K562 (cell line): ENCODE results near the gene ME3. TPM values are rescaled to one million over a fixed set of nuclear protein-coding genes. Genes with fewer than 3 reads are reported as not detected.

ENCODE experiments used
- ATAC-seq: fragments of 200-7000 bp; cut with Tn5 transposase; 3 replicates; pipeline ENCODE4 v1.9.1; 2020; ENCODE audit warnings: moderate library complexity
- BruUV-seq: library from RNA; stranded (reverse); fragments of 400-500 nt; replicated peaks from 2 replicates; lab custom pipeline; 2021; lab: Mats Ljungman, UMichigan
- CTCF ChIA-PET: fragments of 300-600 bp; formaldehyde crosslinking; extraction: SDS; loops from one replicate; lab custom pipeline; 2021; ENCODE audit warnings: low intra/inter-chr PET ratio; lab: Yijun Ruan, JAX
- POLR2A ChIA-PET: fragments of 300-600, 350-650 bp; sonication (Branson Sonifier 250); formaldehyde crosslinking; extraction: SDS; loops from one replicate; lab custom pipeline; 2021; ENCODE audit warnings: antibody characterized with exemption, inconsistent platforms; lab: Yijun Ruan, JAX
- DNase-seq, 4 experiments: peaks; one replicate each; pipeline versions ENCODE4 v3.0.0 to v3.0.0-alpha.2; 2011 to 2018; ENCODE audit warnings: low spot score in 3 of 4, mixed read lengths in 3 of 4; ENCODE audit errors: extremely low read depth in 1 of 4
- FAIRE-seq: peaks from 2 replicates; lab custom pipeline; 2011; peaks lifted over from hg19 to GRCh38; lab: Jason Lieb, UNC
- H2AFZ ChIP-seq: 2 replicates; pipeline ENCODE4 v1.6.0; 2011; ENCODE audit warnings: low read depth, low read length, control low read depth, inconsistent platforms
- H3K27ac ChIP-seq: fragments of 200-600 bp; 3 replicates; pipeline ENCODE4 v1.8.0; 2011; ENCODE audit warnings: low read depth, mild to moderate bottlenecking, control low read depth, inconsistent platforms, low read length, moderate library complexity, mixed read lengths; ENCODE audit errors: extremely low read depth
- H3K27me3 ChIP-seq, 2 experiments: fragments of 300-600 bp in 1 of 2; 2 replicates in 1 of 2; 3 replicates in 1 of 2; pipeline versions ENCODE4 v1.6.0 to v1.8.0; 2011; ENCODE audit warnings: inconsistent platforms in 2 of 2, low read length in 2 of 2, mild to moderate bottlenecking in 1 of 2, mixed read lengths in 1 of 2, moderate library complexity in 1 of 2; ENCODE audit not compliant: control insufficient read depth in 2 of 2, insufficient read depth in 2 of 2
- H3K36me3 ChIP-seq: fragments of 300-600 bp; 3 replicates; pipeline ENCODE4 v1.8.0; 2011; ENCODE audit warnings: mild to moderate bottlenecking, low read length, inconsistent platforms; ENCODE audit not compliant: control insufficient read depth, insufficient read depth
- H3K4me1 ChIP-seq, 2 experiments: fragments of 200-600 bp in 1 of 2; replicated peaks in 1 of 2; 2 replicates in 1 of 2; 3 replicates in 1 of 2; pipeline versions ENCODE4 v1.5.1 to v1.8.0; 2011; ENCODE audit warnings: inconsistent platforms in 2 of 2, low read length in 2 of 2, mild to moderate bottlenecking in 1 of 2, mixed read lengths in 1 of 2, moderate library complexity in 1 of 2; ENCODE audit not compliant: control insufficient read depth in 2 of 2, insufficient read depth in 2 of 2
- H3K4me2 ChIP-seq: 2 replicates; pipeline ENCODE4 v1.6.1; 2011; ENCODE audit warnings: low read length, control low read depth, inconsistent platforms, mixed read lengths; ENCODE audit not compliant: insufficient read depth
- H3K4me3 ChIP-seq: fragments of 200-600 bp; sonication (generic), shearing (Covaris generic); 2 replicates; pipeline ENCODE4 v1.5.1; 2016; ENCODE audit warnings: control low read depth, inconsistent platforms
- H3K79me2 ChIP-seq: fragments of 200-600 bp; 3 replicates; pipeline ENCODE4 v1.8.0; 2011; ENCODE audit warnings: low read length, inconsistent platforms; ENCODE audit not compliant: control insufficient read depth, insufficient read depth
- H3K9ac ChIP-seq, 2 experiments: 2 replicates each; pipeline versions ENCODE4 v1.6.0 to v1.6.1; 2011; ENCODE audit warnings: low read depth in 2 of 2, low read length in 2 of 2, control low read depth in 1 of 2, inconsistent platforms in 1 of 2, mild to moderate bottlenecking in 1 of 2, mixed read lengths in 1 of 2; ENCODE audit not compliant: insufficient read depth in 1 of 2
- H3K9me1 ChIP-seq: one replicate; pipeline ENCODE4 v1.6.0; 2011; ENCODE audit warnings: inconsistent platforms, mild to moderate bottlenecking, low read length, moderate library complexity; ENCODE audit not compliant: control insufficient read depth, insufficient read depth
- H3K9me3 ChIP-seq: replicated peaks from 2 replicates; pipeline ENCODE4 v1.5.1; 2011; ENCODE audit warnings: low read depth, low read length, inconsistent platforms; ENCODE audit not compliant: control insufficient read depth, insufficient read depth
- H4K20me1 ChIP-seq: replicated peaks from 2 replicates; pipeline ENCODE4 v1.6.1; 2011; ENCODE audit warnings: low read length, inconsistent platforms, mixed read lengths; ENCODE audit not compliant: control insufficient read depth, insufficient read depth
- HDAC6 ChIP-seq: IDR thresholded peaks from 2 replicates; pipeline ENCODE4 v1.6.1; 2012; ENCODE audit warnings: low read depth, mild to moderate bottlenecking, control low read depth, inconsistent platforms, low read length, moderate library complexity
- MTF1 ChIP-seq: fragments of 250-450 bp; sonication (Bioruptor Pico); IDR thresholded peaks from 2 replicates; pipeline ENCODE4 v1.9.0; 2021; ENCODE audit warnings: moderate library complexity, mild to moderate bottlenecking, inconsistent platforms, borderline replicate concordance
- NFYB ChIP-seq: IDR thresholded peaks from 2 replicates; pipeline ENCODE4 v1.6.1; 2011; ENCODE audit warnings: mild to moderate bottlenecking, moderate library complexity; ENCODE audit not compliant: insufficient read length; ENCODE audit errors: extremely low read depth
- PRMT5 ChIP-seq: sonication (generic); formaldehyde crosslinking; IDR thresholded peaks from 2 replicates; pipeline ENCODE4 v1.5.0; 2020; ENCODE audit warnings: missing genetic modification reagents
- RBM22 ChIP-seq: fragments of 200-400 bp; formaldehyde crosslinking; IDR thresholded peaks from 2 replicates; pipeline ENCODE4 v1.6.1; 2018; ENCODE audit warnings: low read length, low read depth; ENCODE audit not compliant: poor library complexity, severe bottlenecking
- SMAD4 ChIP-seq: fragments of 250-450 bp; sonication (Bioruptor Pico); conservative IDR thresholded peaks from 2 replicates; pipeline ENCODE4 v1.8.0; 2021; ENCODE audit warnings: inconsistent platforms, mild to moderate bottlenecking, moderate library complexity
- ZNF41 ChIP-seq: fragments of 250-450 bp; sonication (Bioruptor Pico); conservative IDR thresholded peaks from 2 replicates; pipeline ENCODE4 v1.4.0; 2020; ENCODE audit warnings: mild to moderate bottlenecking
- whole genome bisulfite sequencing: fragments of 100-300 bp; shearing (Covaris generic); methylation state at CpG from one replicate; pipeline ENCODE4 v1.1.6; 2016; ENCODE audit warnings: low coverage, mixed read lengths; ENCODE audit not compliant: insufficient coverage; ENCODE audit errors: missing lambda C conversion rate; 5-methylcytosine and 5-hydroxymethylcytosine counted together
- in situ Hi-C: fragments of 300-500 bp; cut with MboI; formaldehyde crosslinking; loops from 4 replicates; pipeline ENCODE4 v1.15.0; 2018; ENCODE audit warnings: inconsistent platforms, mixed read lengths
- intact Hi-C: fragments of 100-400 bp; cut with micrococcal nuclease; formaldehyde crosslinking; loops from 2 replicates; pipeline ENCODE4 v1.14.2; 2022
- polyA plus RNA-seq, 8 experiments: library from polyadenylated mRNA; depleted of rRNA in 4 of 8; stranded (reverse) in 5 of 8; unstranded in 3 of 8; fragments of >200 nt; fragmentation: Nextera tagmentation in 2 of 8; fragmentation: Illumina TruSeq in 1 of 8; extraction: Ambion mirVana in 2 of 8; extraction: Trizol in 1 of 8; gene quantifications; 2 replicates each; pipeline versions ENCODE4 v1.2.1 to v1.2.3, GENCODE V29; 2011 to 2014; ENCODE audit warnings: inconsistent platforms in 1 of 8, missing spikeins in 1 of 8
- total RNA-seq, 7 experiments: library from RNA; depleted of rRNA in 6 of 7; stranded (reverse); fragments of >200 nt in 6 of 7; fragmentation: Illumina TruSeq in 2 of 7; extraction: Trizol in 2 of 7; gene quantifications; 2 replicates each; pipeline versions ENCODE4 v1.2.1 to v1.2.3, GENCODE V29; 2011 to 2021; ENCODE audit warnings: low replicate concordance in 1 of 7
- TF ChIP-seq, protein P1 (sequence below): fragments of 450-650 bp; formaldehyde crosslinking; IDR thresholded peaks from 2 replicates; pipeline ENCODE4 v1.4.0; 2022; ENCODE audit warnings: missing genetic modification characterization
- TF ChIP-seq, protein P2 (sequence below): fragments of 450-650 bp; formaldehyde crosslinking; IDR thresholded peaks from 2 replicates; pipeline ENCODE4 v1.4.0; 2022; ENCODE audit warnings: missing genetic modification characterization

The ME3 gene
- total and polyA plus RNA-seq, 9 of the 15 experiments (the other 6 are each of a cell fraction or from before 2014, with no cell fraction given), result not detected

DNA sequence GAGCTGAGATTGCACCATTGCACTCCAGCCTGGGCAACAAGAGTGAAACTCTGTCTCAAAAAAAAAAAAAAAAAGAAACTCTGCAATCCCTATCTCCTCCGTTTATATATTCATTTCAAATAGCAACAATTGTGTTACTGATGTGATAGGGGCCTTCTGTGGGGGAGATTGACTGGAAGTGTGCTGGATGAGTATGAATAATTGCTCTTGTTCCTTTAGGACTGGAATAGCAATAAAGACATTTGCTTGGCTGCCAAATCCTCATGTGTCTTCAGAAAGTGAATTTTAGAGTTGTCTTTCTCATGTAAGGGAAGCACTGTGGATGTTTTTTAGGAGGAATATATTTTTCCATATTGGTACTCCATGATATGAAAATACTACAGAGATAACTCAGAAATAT, 21.1 kb upstream of the ME3 start:
- H3K79me2 ChIP-seq, result no peaks in the 10 kb centered on the region
- no TSS peak for BruUV-seq
- no peaks in the 10 kb centered on the region for H4K20me1 ChIP-seq
- TF ChIP-seq, protein P1, sequence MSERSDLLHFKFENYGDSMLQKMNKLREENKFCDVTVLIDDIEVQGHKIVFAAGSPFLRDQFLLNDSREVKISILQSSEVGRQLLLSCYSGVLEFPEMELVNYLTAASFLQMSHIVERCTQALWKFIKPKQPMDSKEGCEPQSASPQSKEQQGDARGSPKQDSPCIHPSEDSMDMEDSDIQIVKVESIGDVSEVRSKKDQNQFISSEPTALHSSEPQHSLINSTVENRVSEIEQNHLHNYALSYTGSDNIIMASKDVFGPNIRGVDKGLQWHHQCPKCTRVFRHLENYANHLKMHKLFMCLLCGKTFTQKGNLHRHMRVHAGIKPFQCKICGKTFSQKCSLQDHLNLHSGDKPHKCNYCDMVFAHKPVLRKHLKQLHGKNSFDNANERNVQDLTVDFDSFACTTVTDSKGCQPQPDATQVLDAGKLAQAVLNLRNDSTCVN (CRISPR knock-in tag), result no peak
- TF ChIP-seq NFYB (no peak), PRMT5 (CRISPR knock-in tag) (no peak), ZNF41 (CRISPR knock-in tag) (no peak), RBM22 (no peak), HDAC6 (no peak), SMAD4 (CRISPR knock-in tag) (no peak), MTF1 (no peak)
- TF ChIP-seq, protein P2, sequence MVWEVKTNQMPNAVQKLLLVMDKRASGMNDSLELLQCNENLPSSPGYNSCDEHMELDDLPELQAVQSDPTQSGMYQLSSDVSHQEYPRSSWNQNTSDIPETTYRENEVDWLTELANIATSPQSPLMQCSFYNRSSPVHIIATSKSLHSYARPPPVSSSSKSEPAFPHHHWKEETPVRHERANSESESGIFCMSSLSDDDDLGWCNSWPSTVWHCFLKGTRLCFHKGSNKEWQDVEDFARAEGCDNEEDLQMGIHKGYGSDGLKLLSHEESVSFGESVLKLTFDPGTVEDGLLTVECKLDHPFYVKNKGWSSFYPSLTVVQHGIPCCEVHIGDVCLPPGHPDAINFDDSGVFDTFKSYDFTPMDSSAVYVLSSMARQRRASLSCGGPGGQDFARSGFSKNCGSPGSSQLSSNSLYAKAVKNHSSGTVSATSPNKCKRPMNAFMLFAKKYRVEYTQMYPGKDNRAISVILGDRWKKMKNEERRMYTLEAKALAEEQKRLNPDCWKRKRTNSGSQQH (CRISPR knock-in tag), result no peak
- WGBS, result 0% methylated on average over 1 of the region's 1 CpG
- H3K36me3 ChIP-seq, result no peaks in the 10 kb centered on the region
- FAIRE-seq (no peak), ATAC-seq (no peak), DNase-seq (no peak)
- H3K27me3 ChIP-seq, result no peaks in the 10 kb centered on the region; a peak in 2 of 5 replicates
- H3K4me2 ChIP-seq, result no peak overlapping the region
- no peak overlapping the region for H3K27ac ChIP-seq
- in situ Hi-C loops (no loop called here), intact Hi-C loops (no loop called here)
- no peak overlapping the region for H3K4me3 ChIP-seq
- H2AFZ ChIP-seq, result no peak overlapping the region
- H3K9me3 ChIP-seq, result no peaks in the 10 kb centered on the region
- no peaks in the 10 kb centered on the region for H3K4me1 ChIP-seq
- H3K9ac ChIP-seq, result no peak overlapping the region
- ChIA-PET POLR2A (interaction anchor here (1.7 kb wide), 1 partner anchor 13 kb away, joined by 5 read pairs; no protein-coding TSS in a partner anchor), CTCF (no interaction called here)
- H3K9me1 ChIP-seq, result no peaks in the 10 kb centered on the region
